HepG2 (cell line): ENCODE measurements around the gene LONP1. TPM values are rescaled to one million over a fixed set of nuclear protein-coding genes. Genes with fewer than 3 reads are reported as not detected.

Source experiments
- ZNF274 ChIP-seq: sonication (generic); formaldehyde crosslinking; IDR thresholded peaks from 2 replicates; pipeline ENCODE4 v1.5.1; 2020; ENCODE audit warnings: mild to moderate bottlenecking, missing genetic modification reagents
- ZNF407 ChIP-seq: sonication (generic); formaldehyde crosslinking; IDR thresholded peaks from one replicate; pipeline ENCODE4 v1.5.1; 2020; ENCODE audit warnings: mild to moderate bottlenecking, missing genetic modification reagents; ENCODE audit errors: not compliant biosample characterization
- polyA plus RNA-seq, 8 experiments: library from polyadenylated mRNA; depleted of rRNA in 3 of 8; stranded (reverse) in 7 of 8; unstranded in 1 of 8; fragments of >200 nt; fragmentation: Illumina TruSeq in 4 of 8; extraction: Trizol in 4 of 8; gene quantifications; 2 replicates each; pipeline versions ENCODE4 v1.2.1 to v1.2.3, GENCODE V29; 2011 to 2016; ENCODE audit warnings: low read depth in 4 of 8, missing spikeins in 1 of 8, mixed read lengths in 1 of 8; ENCODE audit not compliant: insufficient read depth in 1 of 8
- total RNA-seq, 5 experiments: library from RNA; depleted of rRNA; stranded (reverse); fragments of >200 nt; fragmentation: Illumina TruSeq; extraction: Trizol; gene quantifications; 2 replicates each; pipeline ENCODE4 v1.2.3, GENCODE V29; 2016; ENCODE audit warnings: low read depth in 1 of 5
- TF ChIP-seq, protein P1 (sequence below), 2 experiments: fragments of 450-650 bp in 1 of 2; sonication (generic) in 1 of 2; formaldehyde crosslinking in 1 of 2; IDR thresholded peaks; 2 replicates each; pipeline versions ENCODE4 v1.6.1 to v1.8.0; 2016 to 2022; ENCODE audit warnings: antibody characterized with exemption in 1 of 2, mild to moderate bottlenecking in 1 of 2, missing genetic modification reagents in 1 of 2
- TF ChIP-seq, protein P2 (sequence below): sonication (generic); formaldehyde crosslinking; IDR thresholded peaks from 2 replicates; pipeline ENCODE4 v1.5.0; 2020; ENCODE audit warnings: missing genetic modification reagents
- TF ChIP-seq, protein P3 (sequence below): sonication (generic); formaldehyde crosslinking; IDR thresholded peaks from 2 replicates; pipeline ENCODE4 v1.4.0; 2020; ENCODE audit warnings: missing genetic modification reagents

Gene LONP1
- total and polyA plus RNA-seq, 2 of the 13 experiments (the other 11 are each of a cell fraction or from before 2014, with no cell fraction given), result 59.5 to 76.8 TPM

GRCh38 chr19:5719961-5720790 is at the start of gene LONP1, which contains the start of gene CATSPERD (continued):
- TF ChIP-seq, protein P1, sequence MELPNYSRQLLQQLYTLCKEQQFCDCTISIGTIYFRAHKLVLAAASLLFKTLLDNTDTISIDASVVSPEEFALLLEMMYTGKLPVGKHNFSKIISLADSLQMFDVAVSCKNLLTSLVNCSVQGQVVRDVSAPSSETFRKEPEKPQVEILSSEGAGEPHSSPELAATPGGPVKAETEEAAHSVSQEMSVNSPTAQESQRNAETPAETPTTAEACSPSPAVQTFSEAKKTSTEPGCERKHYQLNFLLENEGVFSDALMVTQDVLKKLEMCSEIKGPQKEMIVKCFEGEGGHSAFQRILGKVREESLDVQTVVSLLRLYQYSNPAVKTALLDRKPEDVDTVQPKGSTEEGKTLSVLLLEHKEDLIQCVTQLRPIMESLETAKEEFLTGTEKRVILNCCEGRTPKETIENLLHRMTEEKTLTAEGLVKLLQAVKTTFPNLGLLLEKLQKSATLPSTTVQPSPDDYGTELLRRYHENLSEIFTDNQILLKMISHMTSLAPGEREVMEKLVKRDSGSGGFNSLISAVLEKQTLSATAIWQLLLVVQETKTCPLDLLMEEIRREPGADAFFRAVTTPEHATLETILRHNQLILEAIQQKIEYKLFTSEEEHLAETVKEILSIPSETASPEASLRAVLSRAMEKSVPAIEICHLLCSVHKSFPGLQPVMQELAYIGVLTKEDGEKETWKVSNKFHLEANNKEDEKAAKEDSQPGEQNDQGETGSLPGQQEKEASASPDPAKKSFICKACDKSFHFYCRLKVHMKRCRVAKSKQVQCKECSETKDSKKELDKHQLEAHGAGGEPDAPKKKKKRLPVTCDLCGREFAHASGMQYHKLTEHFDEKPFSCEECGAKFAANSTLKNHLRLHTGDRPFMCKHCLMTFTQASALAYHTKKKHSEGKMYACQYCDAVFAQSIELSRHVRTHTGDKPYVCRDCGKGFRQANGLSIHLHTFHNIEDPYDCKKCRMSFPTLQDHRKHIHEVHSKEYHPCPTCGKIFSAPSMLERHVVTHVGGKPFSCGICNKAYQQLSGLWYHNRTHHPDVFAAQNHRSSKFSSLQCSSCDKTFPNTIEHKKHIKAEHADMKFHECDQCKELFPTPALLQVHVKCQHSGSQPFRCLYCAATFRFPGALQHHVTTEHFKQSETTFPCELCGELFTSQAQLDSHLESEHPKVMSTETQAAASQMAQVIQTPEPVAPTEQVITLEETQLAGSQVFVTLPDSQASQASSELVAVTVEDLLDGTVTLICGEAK (IDR thresholded peaks at IDR 0.05), result peak; percentile 57
- TF ChIP-seq, protein P1 (CRISPR knock-in tag; IDR thresholded peaks at IDR 0.05), result peak; percentile 74; the same call in 1 of the 2 replicates
- TF ChIP-seq, protein P2, sequence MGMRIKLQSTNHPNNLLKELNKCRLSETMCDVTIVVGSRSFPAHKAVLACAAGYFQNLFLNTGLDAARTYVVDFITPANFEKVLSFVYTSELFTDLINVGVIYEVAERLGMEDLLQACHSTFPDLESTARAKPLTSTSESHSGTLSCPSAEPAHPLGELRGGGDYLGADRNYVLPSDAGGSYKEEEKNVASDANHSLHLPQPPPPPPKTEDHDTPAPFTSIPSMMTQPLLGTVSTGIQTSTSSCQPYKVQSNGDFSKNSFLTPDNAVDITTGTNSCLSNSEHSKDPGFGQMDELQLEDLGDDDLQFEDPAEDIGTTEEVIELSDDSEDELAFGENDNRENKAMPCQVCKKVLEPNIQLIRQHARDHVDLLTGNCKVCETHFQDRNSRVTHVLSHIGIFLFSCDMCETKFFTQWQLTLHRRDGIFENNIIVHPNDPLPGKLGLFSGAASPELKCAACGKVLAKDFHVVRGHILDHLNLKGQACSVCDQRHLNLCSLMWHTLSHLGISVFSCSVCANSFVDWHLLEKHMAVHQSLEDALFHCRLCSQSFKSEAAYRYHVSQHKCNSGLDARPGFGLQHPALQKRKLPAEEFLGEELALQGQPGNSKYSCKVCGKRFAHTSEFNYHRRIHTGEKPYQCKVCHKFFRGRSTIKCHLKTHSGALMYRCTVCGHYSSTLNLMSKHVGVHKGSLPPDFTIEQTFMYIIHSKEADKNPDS, result 0 out of 2 replicates have a peak, but pooled peaks have one; percentile 32
- TF ChIP-seq ZNF407 (CRISPR knock-in tag), result peak; percentile 30
- no peak; the same call in 1 of the 2 replicates for TF ChIP-seq ZNF274 (CRISPR knock-in tag)
- TF ChIP-seq, protein P3, sequence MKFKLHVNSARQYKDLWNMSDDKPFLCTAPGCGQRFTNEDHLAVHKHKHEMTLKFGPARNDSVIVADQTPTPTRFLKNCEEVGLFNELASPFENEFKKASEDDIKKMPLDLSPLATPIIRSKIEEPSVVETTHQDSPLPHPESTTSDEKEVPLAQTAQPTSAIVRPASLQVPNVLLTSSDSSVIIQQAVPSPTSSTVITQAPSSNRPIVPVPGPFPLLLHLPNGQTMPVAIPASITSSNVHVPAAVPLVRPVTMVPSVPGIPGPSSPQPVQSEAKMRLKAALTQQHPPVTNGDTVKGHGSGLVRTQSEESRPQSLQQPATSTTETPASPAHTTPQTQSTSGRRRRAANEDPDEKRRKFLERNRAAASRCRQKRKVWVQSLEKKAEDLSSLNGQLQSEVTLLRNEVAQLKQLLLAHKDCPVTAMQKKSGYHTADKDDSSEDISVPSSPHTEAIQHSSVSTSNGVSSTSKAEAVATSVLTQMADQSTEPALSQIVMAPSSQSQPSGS (CRISPR knock-in tag), result peak; percentile 69
